Hepatocyte (in vitro differentiated cells): ENCODE measurements around the gene FMN1.

Source experiments
- EZH2 ChIP-seq: fragments of 200-600 bp; sonication (generic); IDR thresholded peaks from 2 replicates; pipeline ENCODE4 v1.6.1; 2016; ENCODE audit warnings: antibody characterized with exemption, mild to moderate bottlenecking, borderline replicate concordance
- TF ChIP-seq, protein P1 (sequence below): fragments of 200-600 bp; sonication (generic); IDR thresholded peaks from 2 replicates; pipeline ENCODE4 v1.5.1; 2016; ENCODE audit warnings: antibody characterized with exemption, mild to moderate bottlenecking; ENCODE audit not compliant: poor library complexity

DNA sequence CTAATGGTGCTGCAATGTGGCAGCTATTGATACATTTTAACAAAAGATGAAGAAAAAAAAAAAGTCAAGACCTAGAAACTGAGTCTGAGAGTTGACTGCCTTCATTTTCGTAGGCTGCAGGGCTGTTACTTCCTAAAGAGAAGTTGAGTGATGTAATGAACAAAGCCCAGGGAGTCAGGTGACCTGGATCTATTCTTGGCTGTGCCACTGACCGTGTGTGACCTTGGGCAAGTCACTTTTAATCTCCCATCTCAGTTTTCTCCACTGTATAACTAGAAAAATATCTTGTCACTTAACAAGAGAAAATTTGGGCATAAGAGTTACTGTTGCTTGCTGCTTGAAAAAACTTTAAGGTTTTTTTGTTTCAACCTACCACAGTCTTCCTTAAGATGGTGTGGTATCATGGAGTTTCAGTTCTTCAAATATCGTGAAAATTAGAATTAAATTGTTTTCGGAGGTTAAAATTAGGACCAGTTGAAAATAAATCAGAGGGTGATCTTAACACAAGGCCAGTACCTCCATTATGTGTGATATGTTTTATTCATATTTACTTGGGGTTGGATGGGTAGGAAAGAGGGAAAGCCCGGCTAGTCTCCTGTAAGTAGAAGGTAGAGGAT is 5.8 kb downstream of the FMN1 start:
- TF ChIP-seq, protein P1, sequence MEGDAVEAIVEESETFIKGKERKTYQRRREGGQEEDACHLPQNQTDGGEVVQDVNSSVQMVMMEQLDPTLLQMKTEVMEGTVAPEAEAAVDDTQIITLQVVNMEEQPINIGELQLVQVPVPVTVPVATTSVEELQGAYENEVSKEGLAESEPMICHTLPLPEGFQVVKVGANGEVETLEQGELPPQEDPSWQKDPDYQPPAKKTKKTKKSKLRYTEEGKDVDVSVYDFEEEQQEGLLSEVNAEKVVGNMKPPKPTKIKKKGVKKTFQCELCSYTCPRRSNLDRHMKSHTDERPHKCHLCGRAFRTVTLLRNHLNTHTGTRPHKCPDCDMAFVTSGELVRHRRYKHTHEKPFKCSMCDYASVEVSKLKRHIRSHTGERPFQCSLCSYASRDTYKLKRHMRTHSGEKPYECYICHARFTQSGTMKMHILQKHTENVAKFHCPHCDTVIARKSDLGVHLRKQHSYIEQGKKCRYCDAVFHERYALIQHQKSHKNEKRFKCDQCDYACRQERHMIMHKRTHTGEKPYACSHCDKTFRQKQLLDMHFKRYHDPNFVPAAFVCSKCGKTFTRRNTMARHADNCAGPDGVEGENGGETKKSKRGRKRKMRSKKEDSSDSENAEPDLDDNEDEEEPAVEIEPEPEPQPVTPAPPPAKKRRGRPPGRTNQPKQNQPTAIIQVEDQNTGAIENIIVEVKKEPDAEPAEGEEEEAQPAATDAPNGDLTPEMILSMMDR, result no peak
- no peak for TF ChIP-seq EZH2
